Activated CD4-positive, alpha-beta T cell treated with anti-CD3 and anti-CD28 coated beads, Interleukin-2, amount 50 U/mL, for 48 hours (primary cell): Measurements from ENCODE around the gene RNF111.
"Not testable (repeated sequence)": the region's sequence is repeated elsewhere in the genome, so short reads cannot be mapped to it uniquely, and the experiment has no call there.

Experiments used
- DNase-seq, 2 experiments: peaks; one replicate each; pipeline ENCODE4 v3.0.0-alpha.2; 2020

Gene RNF111

DNA sequence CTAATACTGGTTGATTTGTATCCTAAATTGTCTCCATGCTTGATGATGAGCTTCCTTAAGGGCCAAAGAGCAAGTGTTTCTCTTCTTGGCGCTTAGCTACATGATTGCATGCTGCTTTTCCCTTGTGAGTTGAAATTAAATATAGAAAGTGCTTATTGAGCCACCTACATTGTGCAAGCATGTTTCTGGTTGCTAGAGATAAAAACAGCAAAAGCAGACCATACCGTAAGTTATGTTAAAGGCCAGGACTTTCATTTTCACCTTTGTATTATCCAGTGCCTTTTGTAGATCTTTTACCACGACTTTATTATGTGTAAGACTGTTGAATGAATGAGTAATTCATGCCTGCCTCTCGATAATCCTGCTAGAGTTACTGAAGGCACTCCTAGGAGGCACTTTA is 75.6 kb downstream of the RNF111 start:
- no peak for DNase-seq

DNA sequence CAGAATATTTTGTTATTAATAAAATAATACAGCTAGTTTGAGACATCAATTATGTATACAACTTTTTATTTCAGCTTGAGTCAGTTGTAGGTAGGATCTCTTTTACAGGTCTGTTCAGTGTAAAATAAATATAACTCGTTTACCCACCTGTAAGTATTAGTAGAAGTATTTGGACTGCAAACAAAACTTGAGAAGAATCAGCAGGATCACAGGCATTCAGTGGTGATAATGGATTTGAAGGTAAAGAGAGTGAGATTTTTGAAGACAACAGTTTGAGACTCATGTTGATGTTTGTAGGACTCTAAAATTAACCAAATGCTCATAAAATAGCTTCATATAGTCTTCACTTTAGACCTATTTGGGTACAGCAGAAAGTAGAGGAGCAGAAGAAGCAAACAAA is 82.0 kb downstream of the RNF111 start:
- DNase-seq: no peak

DNA sequence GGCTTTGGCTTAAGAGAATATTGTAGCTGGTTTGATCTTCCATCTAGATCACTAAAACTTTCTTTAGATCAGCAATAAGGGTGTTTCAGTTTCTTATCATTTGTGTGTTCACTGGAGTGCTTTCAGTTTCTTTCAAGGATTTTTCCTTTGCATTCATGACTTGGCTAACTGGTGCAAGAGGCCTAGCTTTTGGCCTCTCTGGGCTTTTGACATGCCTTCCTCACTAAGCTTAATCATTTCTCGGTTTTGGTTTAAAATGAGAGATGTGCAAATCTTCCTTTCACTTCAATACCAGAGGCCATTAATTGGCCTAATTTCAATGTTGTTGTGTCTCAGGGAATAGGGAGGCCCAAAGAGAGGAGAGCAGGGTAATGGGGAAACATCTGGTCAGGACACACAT is 87.1 kb downstream of the RNF111 start:
- DNase-seq: no peak

DNA sequence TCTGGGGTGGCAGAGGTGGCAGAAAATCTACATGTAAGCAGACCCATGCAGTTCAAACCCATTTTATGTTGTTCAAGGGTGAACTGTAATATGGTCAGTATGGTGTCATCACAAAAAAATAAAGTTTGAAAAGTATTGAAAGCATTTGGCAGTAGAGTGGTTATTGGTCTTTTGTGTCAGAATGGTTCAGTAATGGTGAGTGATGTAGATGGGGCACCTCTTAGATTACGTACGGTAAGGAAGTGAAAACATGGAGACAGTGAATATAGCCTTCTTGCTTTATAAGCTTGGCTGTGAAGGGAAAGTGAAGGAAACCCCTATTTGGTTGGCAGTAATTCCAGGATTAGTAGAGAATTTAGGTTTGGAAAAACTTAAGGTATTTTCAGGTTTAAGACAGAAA is 100.3 kb downstream of the RNF111 start:
- no peak for DNase-seq

DNA sequence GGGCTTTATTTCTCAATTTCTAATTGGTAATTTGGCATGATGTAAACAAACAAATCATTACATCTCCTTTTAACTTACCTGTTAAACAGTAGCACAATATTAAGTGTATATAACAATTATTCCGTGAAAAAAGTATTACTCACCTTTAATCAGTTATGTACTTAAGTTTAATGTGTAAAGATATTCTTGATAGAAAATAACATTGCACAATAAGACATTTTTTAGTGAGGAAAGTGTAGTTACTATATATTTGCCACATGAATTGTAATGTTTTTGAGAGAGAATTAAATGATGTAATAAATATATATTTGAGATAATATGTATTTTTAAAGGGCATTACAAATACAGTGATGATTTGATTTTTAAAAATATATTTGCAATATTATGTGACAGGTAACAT is 106.6 kb downstream of the RNF111 start:
- no peak for DNase-seq

DNA sequence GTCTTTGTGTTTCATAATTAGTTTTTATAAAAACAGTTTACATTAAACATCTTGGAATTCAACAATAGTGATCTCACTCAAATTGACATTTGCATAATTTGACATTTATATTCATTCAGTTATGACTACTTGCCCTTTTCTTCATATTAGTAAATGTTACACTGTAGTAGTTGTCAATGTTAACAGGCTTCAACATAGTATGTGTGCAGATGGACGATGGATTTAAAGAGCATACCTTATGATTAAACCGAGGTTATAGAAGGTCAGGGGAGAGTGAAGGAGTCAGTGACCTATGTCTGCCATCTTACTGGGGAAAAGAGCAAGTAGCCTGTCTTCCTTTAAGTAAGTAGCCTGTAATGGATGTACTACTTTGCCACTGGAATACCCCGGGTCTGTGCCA is 109.0 kb downstream of the RNF111 start:
- DNase-seq: no peak

DNA sequence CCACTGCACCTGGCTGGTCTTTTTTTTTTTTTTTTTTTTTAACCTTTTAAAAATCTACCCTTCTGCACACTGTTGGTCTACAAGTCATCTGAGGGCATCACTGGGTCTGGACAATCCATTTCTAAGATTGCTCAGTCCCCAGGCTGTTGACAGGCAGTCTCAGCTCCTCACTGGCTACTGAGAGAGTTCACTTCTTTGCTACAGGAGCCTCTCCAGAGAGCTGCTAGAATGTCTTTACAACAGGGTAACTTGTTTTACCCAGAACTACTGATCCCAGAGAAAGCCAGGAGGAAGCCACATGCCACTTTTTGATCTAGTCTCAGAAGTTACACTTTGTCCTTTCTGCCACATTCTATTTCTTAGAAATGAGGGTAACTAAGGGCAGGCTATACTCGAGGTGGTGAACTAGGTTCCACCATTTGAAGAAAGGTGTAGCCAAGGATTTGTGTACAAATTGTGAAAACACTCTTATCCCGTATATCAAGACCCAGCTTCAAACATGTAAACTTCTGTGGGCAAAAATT is 111.8 kb downstream of the RNF111 start:
- DNase-seq: no peak

DNA sequence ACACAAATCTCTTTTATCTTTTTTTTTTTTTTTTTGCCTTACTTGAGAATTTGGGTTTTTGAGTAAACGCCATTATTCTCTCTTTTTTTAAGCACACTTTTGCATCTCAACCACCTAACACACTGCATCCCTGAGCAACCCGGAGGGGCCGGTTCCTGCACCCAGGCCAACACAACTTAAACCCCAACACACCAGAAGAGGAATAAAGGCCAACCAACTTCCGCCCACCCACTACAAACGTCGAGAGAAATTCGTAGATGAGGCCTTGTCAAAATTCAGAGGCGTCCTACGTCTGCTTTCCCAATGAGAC is 117.1 kb downstream of the RNF111 start:
- no peak for DNase-seq

DNA sequence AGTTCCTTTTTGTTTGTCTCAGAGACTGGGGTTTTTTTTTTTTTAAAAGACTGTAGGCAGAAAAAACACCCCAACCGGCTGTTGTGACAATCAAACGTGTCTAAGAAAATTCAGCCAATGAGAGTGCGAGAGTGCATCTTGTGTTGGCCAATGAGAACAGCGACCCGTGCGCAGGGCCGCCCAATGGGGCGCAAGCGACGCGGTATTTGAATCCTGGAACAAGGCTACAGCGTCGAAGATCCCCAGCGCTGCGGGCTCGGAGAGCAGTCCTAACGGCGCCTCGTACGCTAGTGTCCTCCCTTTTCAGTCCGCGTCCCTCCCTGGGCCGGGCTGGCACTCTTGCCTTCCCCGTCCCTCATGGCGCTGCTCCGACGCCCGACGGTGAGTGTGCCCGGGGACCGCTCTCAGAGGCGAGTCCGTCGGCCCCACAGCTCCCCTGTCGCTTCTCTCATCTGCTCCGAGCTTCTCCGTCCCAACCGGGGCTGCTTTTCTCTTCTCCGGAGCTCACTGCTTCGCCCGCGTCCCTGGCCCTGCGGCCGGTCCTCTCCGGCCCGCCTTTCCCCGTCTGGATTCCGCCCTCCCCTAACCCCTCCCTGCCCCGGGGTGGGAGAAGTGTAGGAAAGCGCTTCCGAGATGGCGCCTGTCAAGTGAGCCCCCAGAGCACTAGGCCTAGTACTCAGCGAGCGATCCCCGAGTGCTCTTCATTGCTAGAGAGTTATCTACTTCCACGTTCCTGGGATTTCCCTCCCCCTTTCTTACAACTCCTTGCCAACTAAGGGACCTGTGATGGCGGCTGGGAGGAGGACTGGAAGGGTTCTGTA is 117.7 kb downstream of the RNF111 start, which contains the start of gene CCNB2:
TSS of gene CCNB2 (plus strand) at position 235 of the 821 bp plus-strand sequence. CDS start at position 358, 123 bp downstream.
- peak; percentile 77 to 83 for DNase-seq

DNA sequence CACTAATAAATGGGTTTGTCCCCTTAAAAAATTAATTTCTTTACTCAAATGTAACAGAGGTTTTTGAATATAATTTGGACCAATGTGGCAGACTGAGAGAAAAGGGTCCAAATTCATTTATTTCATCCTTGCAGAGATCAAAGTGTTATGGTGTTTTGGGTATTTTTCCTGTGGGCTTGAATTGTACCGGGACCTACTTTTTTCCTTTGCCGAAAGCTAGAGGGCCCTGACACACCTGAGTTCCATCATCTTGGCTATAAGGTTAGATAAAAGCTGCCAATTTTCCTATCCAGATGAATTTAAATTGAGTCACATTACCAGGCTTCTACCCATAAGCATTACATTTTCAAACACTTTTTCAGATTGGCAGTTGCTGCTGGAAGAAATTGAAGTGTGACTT is 118.4 kb downstream of the RNF111 start:
- no peak for DNase-seq

DNA sequence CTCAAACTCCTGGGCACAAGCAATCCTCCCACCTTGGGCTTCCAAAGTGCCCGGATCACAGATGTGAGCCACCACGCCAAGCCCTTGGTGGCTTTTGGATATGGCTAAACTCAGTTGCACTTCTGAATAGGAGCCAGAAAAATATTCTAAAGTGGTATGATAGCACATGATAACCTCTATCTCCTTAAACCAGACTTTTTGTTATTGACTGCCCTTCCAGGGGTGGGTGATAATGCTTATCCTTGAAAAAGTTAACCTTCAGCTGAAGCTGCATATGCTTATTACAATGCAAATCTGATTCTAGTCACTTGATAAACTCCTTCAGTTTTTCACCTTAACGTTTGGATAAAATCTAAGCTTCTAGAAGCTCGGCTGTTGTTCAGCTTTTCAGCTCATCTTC is 123.8 kb downstream of the RNF111 start:
- no peak for DNase-seq

DNA sequence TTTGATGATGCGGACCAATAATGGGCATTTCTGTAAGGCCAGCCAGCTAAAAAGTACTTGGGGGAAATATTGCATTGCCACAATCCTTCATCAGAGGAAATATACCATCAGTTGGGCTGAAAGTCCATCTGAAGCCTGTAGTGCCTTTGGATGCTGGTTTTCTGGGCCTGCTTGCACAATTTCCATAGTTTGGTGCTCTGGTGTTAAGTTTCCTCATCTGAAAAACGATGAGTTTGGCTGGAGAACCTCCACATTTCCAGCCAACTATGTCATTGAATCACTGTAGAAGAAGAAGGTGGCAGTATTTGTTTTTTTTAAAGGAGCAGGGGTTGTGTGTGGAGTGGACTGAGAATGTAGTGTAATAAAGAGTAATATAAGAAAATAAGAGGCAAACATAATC is 127.6 kb downstream of the RNF111 start:
- DNase-seq: no peak

DNA sequence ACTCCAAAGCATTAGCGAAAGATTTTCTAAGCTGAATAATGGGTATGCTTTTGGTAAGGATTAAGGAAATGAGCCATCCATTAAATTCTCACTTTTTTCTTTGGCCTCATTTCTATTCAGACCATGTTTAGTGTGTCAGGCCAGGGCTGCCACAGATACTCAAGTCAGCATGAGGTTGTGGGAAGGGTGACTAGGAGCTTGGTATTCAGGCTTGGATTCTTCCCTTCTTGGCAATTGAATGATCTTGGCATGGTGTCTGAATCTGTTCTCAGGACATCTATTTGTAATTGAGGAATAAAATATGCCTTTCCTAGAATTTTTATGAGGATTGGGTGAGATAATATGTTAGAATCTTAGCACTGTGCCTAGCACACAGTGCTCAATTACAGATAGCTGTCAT is 128.7 kb downstream of the RNF111 start:
- no peak for DNase-seq

DNA sequence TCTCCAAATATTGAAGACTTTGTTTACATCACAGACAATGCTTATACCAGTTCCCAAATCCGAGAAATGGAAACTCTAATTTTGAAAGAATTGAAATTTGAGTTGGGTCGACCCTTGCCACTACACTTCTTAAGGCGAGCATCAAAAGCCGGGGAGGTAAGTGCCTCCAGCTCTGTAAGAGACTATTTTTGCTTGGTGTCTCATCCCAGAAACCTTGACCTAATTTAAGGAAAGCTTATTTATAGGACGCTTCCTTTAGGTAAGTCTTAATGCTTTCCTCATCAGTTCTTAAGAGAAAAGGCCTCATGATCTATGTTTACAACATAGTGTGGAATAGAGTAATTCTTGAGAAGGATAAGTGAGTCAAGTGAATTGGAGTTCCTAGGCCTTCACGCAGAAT is 129.3 kb downstream of the RNF111 start:
- DNase-seq: no peak

DNA sequence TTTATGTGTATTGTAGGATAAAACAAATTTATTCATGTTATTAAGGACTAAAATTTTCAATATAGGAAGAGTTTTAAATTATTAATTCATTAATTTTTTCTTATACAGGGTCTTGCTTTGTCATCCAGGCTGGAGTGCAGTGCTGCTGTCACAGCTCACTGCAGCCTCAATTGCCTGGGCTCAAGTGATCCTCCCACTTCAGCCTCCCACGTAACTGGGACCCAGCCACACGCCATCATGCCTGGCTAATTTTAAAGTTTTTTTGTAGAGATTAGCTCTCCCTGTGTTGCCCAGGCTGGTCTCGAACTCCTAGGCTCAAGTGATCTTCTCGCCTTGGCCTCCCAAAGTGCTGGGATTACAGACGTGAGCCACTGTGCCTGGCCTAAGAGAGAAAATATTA is 132.2 kb downstream of the RNF111 start:
- DNase-seq: no peak

DNA sequence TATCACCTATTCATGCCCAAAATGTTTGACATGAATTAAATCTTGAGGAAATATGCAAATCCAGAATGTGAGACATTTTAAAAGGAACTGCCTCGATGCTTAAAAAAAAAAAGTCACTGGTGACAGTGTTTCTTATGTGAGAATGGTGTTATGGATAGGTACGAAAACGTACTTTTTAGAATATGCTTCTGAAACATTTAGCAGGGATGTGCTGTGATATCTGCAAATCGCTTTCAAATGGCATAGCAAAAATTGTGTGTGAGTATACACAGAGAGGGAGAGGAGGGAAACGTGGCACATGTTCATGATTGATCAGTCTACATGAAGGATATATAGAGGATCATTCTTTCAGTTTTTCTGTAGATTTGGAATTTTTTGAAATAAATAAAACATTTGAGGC is 133.5 kb downstream of the RNF111 start:
- no peak for DNase-seq

DNA sequence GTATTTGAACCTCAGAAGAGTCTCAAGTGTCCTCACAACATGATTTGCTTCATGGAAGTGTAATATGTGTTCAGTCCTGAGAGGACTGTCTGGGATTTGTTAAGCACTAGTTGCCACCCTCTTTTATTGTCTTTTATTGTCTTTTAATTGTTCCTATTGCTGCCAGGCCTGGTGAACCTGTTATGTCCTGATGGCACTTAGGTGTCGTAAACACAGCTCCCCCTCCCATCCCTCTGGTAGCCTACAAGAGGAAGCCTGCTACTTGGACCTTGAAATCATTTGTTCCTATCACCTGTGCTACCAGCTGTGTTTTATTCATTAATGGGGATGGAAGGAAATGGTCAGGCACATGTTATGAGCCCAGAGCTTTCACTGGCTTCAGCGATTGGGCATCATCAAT is 136.8 kb downstream of the RNF111 start:
- DNase-seq: no peak

DNA sequence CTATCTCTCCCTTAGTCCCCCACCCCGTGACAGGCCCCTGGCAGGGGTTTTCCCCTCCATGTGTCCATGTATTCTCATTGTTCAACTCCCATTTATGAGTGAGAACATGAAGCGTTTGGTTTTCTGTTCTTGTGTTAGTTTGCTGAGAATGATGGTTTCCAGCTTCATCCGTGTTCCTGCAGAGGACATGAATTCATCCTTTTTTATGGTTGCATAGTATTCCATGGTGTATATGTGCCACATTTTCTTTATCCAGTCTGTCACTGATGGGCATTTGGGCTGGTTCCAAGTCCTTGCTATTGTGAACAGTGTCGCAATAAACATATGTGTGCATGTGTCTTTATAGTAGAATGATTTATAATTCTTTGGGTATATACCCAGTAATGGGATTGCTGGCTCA is 138.2 kb downstream of the RNF111 start:
- DNase-seq: not testable (repeated sequence)

DNA sequence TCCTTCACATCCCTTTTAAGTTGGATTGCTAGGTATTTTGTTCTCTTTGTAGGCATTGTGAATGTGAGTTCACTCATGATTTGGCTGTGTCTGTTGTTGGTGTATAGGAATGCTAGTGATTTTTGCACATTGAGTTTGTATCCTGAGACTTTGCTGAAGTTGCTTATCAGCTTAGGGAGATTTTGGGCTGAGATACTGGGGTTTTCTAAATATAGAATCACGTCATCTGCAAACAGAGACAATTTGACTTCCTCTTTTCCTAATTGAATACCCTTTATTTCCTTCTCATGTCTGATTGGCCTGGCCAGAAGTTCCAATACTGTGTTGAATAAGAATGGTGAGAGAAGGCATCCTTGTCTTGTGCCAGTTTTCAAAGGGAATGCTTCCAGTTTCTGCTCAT is 139.8 kb downstream of the RNF111 start:
- not testable (repeated sequence) for DNase-seq

DNA sequence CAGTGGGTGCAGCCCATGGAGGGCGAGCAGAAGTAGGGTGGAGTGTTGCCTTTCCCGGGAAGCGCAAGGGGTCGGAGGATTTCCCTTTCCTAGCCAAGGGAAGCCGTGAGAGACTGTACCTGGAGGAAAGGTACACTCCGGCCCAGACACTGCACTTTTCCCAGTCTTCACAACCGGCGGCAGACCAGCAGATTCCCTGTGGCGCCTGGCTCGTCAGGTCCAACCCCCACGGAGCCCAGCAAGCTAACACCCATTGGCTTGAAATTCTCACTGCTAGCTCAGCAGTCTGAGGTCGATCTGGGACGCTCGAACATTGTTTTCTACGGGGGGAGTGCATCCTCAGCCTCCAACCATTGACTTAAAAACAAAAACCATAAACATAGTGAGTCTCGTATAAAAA is 144.0 kb downstream of the RNF111 start:
- DNase-seq: no peak

DNA sequence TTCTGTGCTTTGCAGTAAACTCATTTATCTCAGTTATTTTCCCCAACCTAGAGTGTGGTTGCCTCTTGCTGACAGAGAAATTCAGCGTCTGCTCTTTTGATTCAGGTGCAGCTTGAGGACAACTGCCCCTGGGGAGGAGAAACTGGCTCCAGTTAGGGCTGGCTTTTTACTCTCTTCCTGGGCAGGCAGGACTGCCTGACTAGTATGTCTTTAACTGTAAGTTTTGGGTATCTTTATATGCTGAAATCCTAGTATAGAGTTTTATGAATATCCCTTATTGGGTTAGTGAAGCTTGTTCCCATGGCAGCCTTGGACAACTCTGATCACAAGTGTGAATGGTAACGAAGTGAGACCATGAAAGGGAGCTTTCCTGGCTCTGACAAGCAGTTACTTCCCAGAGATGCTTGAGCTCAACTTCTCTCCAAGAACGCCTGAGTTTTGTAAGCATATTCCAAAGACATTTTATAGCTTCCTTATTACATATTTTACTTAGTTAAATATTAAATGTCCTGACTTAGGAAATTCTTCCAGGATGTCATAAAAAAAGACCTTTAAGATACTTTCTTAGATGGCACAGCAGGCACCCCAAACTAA is 144.6 kb downstream of the RNF111 start:
- DNase-seq: no peak

DNA sequence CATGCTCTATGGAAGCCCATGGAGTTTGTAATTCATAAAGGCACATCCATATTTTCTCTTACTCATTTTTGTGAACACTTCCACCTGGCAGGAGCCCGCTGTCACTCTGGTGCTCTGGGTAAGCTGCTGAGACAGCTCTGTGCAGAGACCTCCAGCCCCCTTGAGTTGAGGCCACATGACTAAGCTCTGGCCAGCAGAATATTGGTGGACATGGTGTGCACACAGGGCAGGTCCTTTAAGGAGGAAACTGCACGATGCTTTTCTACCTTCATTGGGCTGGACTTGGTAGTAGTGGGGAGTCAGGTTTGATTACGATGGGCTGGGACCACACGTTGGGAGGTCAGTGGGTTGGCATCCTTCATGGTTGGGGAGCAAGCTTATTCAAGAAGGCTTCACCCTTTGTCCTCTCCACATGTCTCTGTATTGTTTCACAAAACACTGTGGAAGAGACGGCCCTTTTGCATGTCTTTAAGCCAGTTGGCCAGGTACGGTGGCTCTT is 146.5 kb downstream of the RNF111 start:
- no peak for DNase-seq

DNA sequence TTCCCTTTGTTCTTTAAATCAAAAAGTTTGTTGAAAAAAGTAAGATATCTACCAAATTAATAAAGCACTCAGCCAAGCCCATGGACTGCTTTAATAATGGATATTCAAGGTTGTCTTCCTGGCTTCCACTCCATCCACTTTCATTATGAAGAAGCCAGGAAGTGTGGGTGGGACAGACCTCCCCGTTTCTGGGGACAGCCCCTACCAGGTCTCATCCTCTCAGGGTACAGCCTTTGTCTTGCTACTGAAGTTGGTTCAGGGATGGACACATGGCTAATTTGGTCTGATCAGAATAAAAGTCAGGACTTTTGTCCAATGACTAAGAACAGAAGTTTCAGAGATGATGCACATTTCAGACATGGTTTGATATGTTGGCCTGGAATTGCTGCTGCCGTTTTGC is 150.1 kb downstream of the RNF111 start:
- peak; percentile 9 to 11 for DNase-seq

DNA sequence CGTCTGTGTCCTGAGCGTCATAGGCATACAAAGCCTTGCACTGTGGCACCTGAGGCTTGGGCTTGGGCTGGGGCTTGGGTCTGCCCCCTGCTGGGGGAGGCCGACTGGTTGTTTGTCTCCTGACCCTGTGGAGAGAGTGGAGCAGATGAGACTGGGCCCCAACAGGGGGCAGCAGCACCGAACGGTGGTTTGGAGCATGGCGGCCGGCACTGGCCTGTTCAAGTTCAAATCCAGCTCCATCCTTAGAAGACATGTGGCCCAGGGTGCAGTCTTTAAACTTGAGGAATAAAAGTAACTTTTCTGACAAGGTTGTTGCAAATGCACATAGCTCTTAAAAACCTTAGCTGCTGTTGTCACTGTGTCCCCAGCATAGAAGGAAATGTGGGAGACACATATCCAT is 150.8 kb downstream of the RNF111 start:
- peak; percentile 53 to 61 for DNase-seq
